IPS DF 6.9 (cell line): ENCODE measurements around the gene SGPL1.
"Not testable (repeated sequence)": the region's sequence is repeated elsewhere in the genome, so short reads cannot be mapped to it uniquely, and the experiment has no call there.

ENCODE experiments used
- DNase-seq: peaks from one replicate; pipeline ENCODE4 v3.0.0-alpha.2; 2013; ENCODE audit warnings: low read depth, low spot score
- H3K27ac ChIP-seq: one replicate; pipeline ENCODE4 v1.5.1; 2013; ENCODE audit warnings: low read length, control low read depth
- H3K27me3 ChIP-seq: 2 replicates; pipeline ENCODE4 v1.6.1; 2013; ENCODE audit warnings: mild to moderate bottlenecking, low read length; ENCODE audit not compliant: control insufficient read depth, insufficient read depth
- H3K36me3 ChIP-seq: 2 replicates; pipeline ENCODE4 v1.6.1; 2013; ENCODE audit warnings: low read length; ENCODE audit not compliant: control insufficient read depth, insufficient read depth
- H3K4me1 ChIP-seq: 2 replicates; pipeline ENCODE4 v1.6.1; 2013; ENCODE audit warnings: low read length; ENCODE audit not compliant: control insufficient read depth, insufficient read depth
- H3K4me3 ChIP-seq: 2 replicates; pipeline ENCODE4 v1.5.1; 2013; ENCODE audit warnings: mild to moderate bottlenecking, low read length
- H3K9me3 ChIP-seq: 2 replicates; pipeline ENCODE4 v1.6.1; 2013; ENCODE audit warnings: low read length, inconsistent platforms; ENCODE audit not compliant: control insufficient read depth, insufficient read depth
- WGBS: extraction: QIAGEN DNeasy Blood & Tissue Kit; methylation state at CpG from one replicate; pipeline ENCODE4 v1.1.7; 2013; ENCODE audit warnings: mixed read lengths, missing lambda C conversion rate; ENCODE audit not compliant: insufficient read length, insufficient coverage; 5-methylcytosine and 5-hydroxymethylcytosine counted together

The SGPL1 gene

DNA sequence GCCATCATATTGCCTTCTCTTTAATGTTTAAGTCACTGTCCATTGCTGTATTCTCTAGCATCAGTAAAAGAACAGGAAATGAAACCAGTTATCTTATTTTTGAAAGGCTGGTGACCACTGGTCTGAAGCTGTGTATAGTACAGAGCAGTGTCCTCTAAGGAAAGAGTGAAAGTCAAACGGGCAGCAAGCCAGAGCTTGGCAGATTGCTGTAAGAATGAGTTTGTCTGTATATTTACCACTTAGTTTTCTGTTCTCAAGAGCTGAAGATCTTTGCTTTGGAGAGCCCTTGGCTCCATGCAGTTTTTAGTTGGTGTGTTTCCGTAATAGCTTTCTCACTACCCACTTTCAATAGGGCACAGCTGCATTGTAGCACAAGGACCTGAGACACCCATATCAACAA lies 40.7 kb downstream of the SGPL1 start:
- no peak overlapping the region for H3K27ac ChIP-seq
- no peaks in the 10 kb centered on the region for H3K27me3 ChIP-seq
- no peaks in the 10 kb centered on the region for H3K4me1 ChIP-seq
- no CpG with 5 or more reads among the region's 2 CpGs for WGBS
- DNase-seq: no peak
- no peak overlapping the region for H3K4me3 ChIP-seq
- H3K9me3 ChIP-seq: no peaks in the 10 kb centered on the region
- H3K36me3 ChIP-seq: peaks cover 10% of the 10 kb centered on the region

GRCh38 chr10:70858759-70859158 lies 43.0 kb downstream of the SGPL1 start:
- 100% methylated on average over 1 of the region's 5 CpGs for WGBS
- no peak for DNase-seq

DNA sequence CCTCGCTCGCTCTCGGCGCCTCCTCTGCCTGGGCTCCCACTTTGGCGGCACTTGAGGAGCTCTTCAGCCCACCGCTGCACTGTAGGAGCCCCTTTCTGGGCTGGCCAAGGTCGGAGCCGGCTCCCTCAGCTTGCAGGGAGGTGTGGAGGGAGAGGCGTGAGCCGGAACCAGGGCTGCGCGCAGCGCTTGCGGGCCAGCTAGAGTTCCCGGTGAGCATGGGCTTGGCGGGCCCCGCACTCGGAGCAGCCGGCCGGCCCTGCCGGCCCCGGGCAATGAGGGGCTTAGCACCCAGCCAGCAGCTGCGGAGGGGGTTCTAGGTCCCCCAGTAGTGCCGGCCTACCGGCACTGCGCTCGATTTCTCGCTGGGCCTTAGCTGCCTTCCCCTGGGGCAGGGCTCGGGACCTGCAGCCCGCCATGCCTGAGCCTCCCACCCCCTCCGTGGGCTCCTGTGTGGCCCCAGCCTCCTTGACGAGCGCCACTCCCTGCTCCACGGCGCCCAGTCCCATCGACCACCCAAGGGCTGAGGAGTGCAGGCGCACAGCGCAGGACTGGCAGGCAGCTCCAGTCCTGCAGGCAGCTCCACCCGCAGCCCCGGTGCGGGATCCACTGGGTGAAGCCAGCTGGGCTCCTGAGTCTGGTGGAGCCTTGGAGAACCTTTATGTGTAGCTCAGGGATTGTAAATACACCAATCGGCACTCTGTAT lies 45.9 kb downstream of the SGPL1 start:
- WGBS: no CpG with 5 or more reads among the region's 42 CpGs
- not testable (repeated sequence) for H3K4me1 ChIP-seq, H3K4me3 ChIP-seq

More at GRCh38 chr10:70858759-70859158, 43.0 kb downstream of the SGPL1 start:
- no peaks in the 10 kb centered on the region for H3K4me1 ChIP-seq
- H3K36me3 ChIP-seq: peaks cover 7% of the 10 kb centered on the region; the same call in 1 of the 2 replicates
- H3K4me3 ChIP-seq: no peak overlapping the region
- no peak overlapping the region for H3K27ac ChIP-seq
- H3K9me3 ChIP-seq: no peaks in the 10 kb centered on the region
- no peaks in the 10 kb centered on the region for H3K27me3 ChIP-seq

GRCh38 chr10:70863470-70864160 lies 47.9 kb downstream of the SGPL1 start:
- H3K27me3 ChIP-seq: no peaks in the 10 kb centered on the region
- H3K9me3 ChIP-seq: no peaks in the 10 kb centered on the region
- no peaks in the 10 kb centered on the region; the same call in 1 of the 2 replicates for H3K4me1 ChIP-seq
- H3K4me3 ChIP-seq: no peak overlapping the region
- H3K27ac ChIP-seq: no peak overlapping the region
- no peak for DNase-seq
- H3K36me3 ChIP-seq: peaks cover 5% of the 10 kb centered on the region; the same call in 1 of the 2 replicates

More for the DNA sequence above, 45.9 kb downstream of the SGPL1 start:
- DNase-seq, H3K27me3 ChIP-seq, H3K36me3 ChIP-seq, H3K27ac ChIP-seq, H3K9me3 ChIP-seq: not testable (repeated sequence)

- Histone ChIP-seq H3K9me3 (no peaks in the 10 kb centered on the region), H3K4me1 (no peaks in the 10 kb centered on the region; the same call in 1 of the 2 replicates), H3K36me3 (peaks cover 5% of the 10 kb centered on the region; the same call in 1 of the 2 replicates), H3K4me3 (no peak overlapping the region), H3K27ac (no peak overlapping the region), H3K27me3 (no peaks in the 10 kb centered on the region)
- no peak for DNase-seq
- no CpG with 5 or more reads among the region's 1 CpG for WGBS
These were observed 49.2 kb downstream of the SGPL1 start for GRCh38 chr10:70864935-70865334.

- Histone ChIP-seq H3K4me1 (no peaks in the 10 kb centered on the region; the same call in 1 of the 2 replicates), H3K27ac (no peak overlapping the region), H3K36me3 (peaks cover 2% of the 10 kb centered on the region; the same call in 1 of the 2 replicates), H3K4me3 (no peak overlapping the region), H3K9me3 (no peaks in the 10 kb centered on the region), H3K27me3 (no peaks in the 10 kb centered on the region)
- no CpG with 5 or more reads among the region's 4 CpGs for WGBS
- DNase-seq: no peak
These were observed 50.7 kb downstream of the SGPL1 start for GRCh38 chr10:70866424-70866823.

DNA sequence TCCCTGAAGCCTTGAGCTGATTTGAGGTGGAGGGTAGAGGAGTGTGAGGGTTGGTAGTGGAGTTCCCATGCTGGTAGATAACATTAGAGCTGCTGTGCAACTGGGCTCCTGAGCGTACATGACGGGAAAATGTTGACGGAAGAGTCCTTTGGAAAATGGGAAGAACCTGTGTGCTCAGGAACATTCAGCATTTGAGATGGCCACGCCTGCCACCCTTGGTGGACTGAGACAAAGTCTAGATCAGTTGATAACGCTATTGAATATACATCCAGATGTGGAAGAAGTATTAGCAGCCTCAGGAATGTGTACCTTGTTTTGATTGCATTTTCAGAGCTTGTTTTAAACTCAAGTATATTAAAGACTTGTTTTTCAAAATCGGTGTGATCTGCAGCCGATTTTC lies 56.5 kb downstream of the SGPL1 start:
- H3K9me3 ChIP-seq: no peaks in the 10 kb centered on the region
- H3K36me3 ChIP-seq: 0 out of 2 replicates have a peak, but pooled peaks cover 2% of the 10 kb centered on the region
- no peak overlapping the region for H3K27ac ChIP-seq
- DNase-seq: no peak
- H3K4me1 ChIP-seq: no peaks in the 10 kb centered on the region
- no CpG with 5 or more reads among the region's 7 CpGs for WGBS
- no peaks in the 10 kb centered on the region for H3K27me3 ChIP-seq
- no peak overlapping the region for H3K4me3 ChIP-seq

GRCh38 chr10:70874061-70874460 lies 58.3 kb downstream of the SGPL1 start:
- Histone ChIP-seq H3K9me3 (no peaks in the 10 kb centered on the region), H3K4me3 (no peak overlapping the region), H3K4me1 (no peaks in the 10 kb centered on the region), H3K27ac (no peak overlapping the region), H3K36me3 (peaks cover 3% of the 10 kb centered on the region; the same call in 1 of the 2 replicates), H3K27me3 (no peaks in the 10 kb centered on the region)
- WGBS: no CpG with 5 or more reads among the region's 7 CpGs
- DNase-seq: no peak

DNA sequence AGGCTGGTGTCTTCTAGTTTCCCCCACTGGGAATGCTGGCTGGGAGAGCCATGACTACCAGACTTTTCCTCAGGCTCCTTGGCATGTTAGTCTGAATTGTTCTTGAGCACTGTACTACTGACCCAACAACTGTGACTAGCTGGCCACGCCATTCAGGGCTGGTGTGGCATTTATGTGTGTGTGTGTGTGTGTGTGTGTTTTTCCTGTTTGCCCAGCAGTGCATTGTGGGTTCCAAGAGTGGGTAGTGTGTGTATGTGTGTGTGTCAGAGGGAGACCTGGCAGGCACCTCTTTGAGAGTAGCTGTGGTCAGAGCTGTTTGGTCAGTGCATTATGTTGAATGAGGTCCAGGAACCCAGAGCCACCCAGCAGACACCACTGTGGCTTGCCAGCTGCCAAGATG lies 63.5 kb downstream of the SGPL1 start:
- no peak overlapping the region for H3K4me3 ChIP-seq
- DNase-seq: no peak
- H3K36me3 ChIP-seq: peaks cover 5% of the 10 kb centered on the region; the same call in 1 of the 2 replicates
- H3K4me1 ChIP-seq: no peaks in the 10 kb centered on the region
- no CpG with 5 or more reads among the region's 1 CpG for WGBS
- H3K27ac ChIP-seq: no peak overlapping the region
- H3K9me3 ChIP-seq: no peaks in the 10 kb centered on the region
- no peaks in the 10 kb centered on the region for H3K27me3 ChIP-seq

DNA sequence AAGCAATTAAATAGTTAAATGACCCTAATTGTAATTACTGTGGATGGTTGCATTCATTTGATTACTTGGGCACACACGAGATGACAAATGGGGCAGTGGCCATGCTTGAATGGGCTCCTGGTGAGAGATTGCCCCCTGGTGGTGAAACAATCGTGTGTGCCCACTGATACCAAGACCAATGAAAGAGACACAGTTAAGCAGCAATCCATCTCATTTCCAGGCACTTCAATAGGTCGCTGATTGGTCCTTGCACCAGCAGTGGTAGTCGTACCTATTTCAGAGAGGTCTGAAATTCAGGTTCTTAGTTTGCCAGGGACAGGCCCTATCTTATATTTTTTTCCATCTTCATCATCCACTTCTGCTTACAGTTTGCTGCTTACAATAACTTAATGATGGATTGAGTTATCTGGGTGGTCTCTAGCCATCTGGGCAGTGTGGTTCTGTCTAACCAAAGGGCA lies 64.4 kb downstream of the SGPL1 start:
- no peaks in the 10 kb centered on the region for H3K27me3 ChIP-seq
- DNase-seq: no peak
- H3K27ac ChIP-seq: no peak overlapping the region
- no CpG with 5 or more reads among the region's 4 CpGs for WGBS
- no peaks in the 10 kb centered on the region for H3K4me1 ChIP-seq
- no peak overlapping the region for H3K4me3 ChIP-seq
- peaks cover 5% of the 10 kb centered on the region; the same call in 1 of the 2 replicates for H3K36me3 ChIP-seq
- H3K9me3 ChIP-seq: no peaks in the 10 kb centered on the region
